ENCODE results near the gene IGSF21. TPM values are rescaled to one million over a fixed set of nuclear protein-coding genes. Genes with fewer than 3 reads are reported as not detected.

Gene IGSF21
- total RNA-seq, 2 experiments from 2014 or later: not detected

GRCh38 chr1:18328803-18329202 is 221.2 kb downstream of the IGSF21 start:
- no peak for ATAC-seq (ENCODE audit: poor library complexity)
- no peak overlapping the region for H3K27ac Mint-ChIP-seq
- no peak overlapping the region for H3K4me3 Mint-ChIP-seq
- TF ChIP-seq, protein P1, sequence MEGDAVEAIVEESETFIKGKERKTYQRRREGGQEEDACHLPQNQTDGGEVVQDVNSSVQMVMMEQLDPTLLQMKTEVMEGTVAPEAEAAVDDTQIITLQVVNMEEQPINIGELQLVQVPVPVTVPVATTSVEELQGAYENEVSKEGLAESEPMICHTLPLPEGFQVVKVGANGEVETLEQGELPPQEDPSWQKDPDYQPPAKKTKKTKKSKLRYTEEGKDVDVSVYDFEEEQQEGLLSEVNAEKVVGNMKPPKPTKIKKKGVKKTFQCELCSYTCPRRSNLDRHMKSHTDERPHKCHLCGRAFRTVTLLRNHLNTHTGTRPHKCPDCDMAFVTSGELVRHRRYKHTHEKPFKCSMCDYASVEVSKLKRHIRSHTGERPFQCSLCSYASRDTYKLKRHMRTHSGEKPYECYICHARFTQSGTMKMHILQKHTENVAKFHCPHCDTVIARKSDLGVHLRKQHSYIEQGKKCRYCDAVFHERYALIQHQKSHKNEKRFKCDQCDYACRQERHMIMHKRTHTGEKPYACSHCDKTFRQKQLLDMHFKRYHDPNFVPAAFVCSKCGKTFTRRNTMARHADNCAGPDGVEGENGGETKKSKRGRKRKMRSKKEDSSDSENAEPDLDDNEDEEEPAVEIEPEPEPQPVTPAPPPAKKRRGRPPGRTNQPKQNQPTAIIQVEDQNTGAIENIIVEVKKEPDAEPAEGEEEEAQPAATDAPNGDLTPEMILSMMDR (IDR thresholded peaks at IDR 0.05): no peak
- no peak for DNase-seq
- peaks cover 42% of the 10 kb centered on the region for H3K27me3 Mint-ChIP-seq
- Histone ChIP-seq H3K27me3 (ENCODE audit: control insufficient read depth in 1 of 2, insufficient read depth in 2 of 2, low read length in 2 of 2) (no peaks in the 10 kb centered on the region), H3K4me1 (ENCODE audit: insufficient read depth, low read length) (no peaks in the 10 kb centered on the region), H3K36me3 (ENCODE audit: insufficient read depth, low read length) (no peaks in the 10 kb centered on the region), H3K27ac (ENCODE audit: low read depth in 1 of 2, low read length in 2 of 2) (no peak overlapping the region), H3K4me3 (ENCODE audit: low read length) (no peak overlapping the region), H3K9me3 (ENCODE audit: control insufficient read depth in 1 of 2, insufficient read depth in 1 of 2, low read length in 2 of 2) (peaks cover 0 to 1% of the 10 kb centered on the region in 2 experiments)
- no peaks in the 10 kb centered on the region for H3K9me3 Mint-ChIP-seq
- H3K36me3 Mint-ChIP-seq (ENCODE audit: low read depth): no peaks in the 10 kb centered on the region
- H3K4me1 Mint-ChIP-seq (ENCODE audit: low read depth): no peaks in the 10 kb centered on the region
- intact Hi-C loops (cut with DNase I, micrococcal nuclease): no loop called here
- POLR2A ChIA-PET: no interaction called here
- CTCF ChIA-PET: no interaction called here

DNA sequence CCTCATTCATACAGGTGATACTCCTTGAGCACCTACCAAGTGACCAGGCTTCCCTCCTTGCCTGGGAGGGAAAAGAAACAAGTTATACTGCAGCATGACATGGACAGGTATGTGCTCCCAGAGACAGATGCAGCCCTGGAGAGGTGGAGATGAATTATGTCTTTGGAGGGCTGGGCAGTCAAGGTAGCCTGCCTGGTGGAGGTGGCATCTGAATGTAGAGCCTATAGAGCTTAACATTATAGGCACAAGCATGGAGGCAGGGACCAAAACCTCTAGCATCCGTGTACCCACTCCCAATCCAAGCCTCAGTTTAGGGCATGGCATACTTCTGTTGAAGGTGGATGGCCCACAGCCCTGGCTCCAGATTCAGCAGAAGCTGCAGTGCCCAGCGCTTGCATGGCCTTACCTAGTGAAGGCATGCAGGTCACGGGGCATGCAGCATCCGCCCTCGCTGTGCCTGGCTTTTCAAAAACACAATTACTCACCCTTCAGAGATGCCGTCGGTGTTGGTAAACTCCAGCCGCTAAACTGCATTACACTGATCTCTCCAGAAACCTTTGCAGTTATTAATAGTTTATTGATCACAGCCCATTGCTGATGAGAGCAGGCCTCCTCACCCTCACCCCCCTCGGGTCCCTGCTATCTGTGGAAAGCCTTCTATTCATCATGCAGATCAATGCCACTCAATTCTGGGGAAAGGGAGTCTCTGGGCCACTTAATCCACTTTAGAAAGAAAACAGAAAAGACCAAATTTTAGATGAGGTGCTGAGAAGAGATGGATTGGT is 222.1 kb downstream of the IGSF21 start:
- H3K27ac ChIP-seq (ENCODE audit: low read depth in 1 of 2, low read length in 2 of 2): no peak overlapping the region
- Mint-ChIP-seq H3K4me1 (ENCODE audit: low read depth) (no peaks in the 10 kb centered on the region), H3K36me3 (ENCODE audit: low read depth) (no peaks in the 10 kb centered on the region), H3K27ac (no peak overlapping the region), H3K9me3 (no peaks in the 10 kb centered on the region), H3K4me3 (no peak overlapping the region), H3K27me3 (peaks cover 41% of the 10 kb centered on the region)
- intact Hi-C loops (cut with DNase I, micrococcal nuclease): no loop called here
- H3K4me1 ChIP-seq (ENCODE audit: insufficient read depth, low read length): no peaks in the 10 kb centered on the region
- DNase-seq: no peak
- H3K4me3 ChIP-seq (ENCODE audit: low read length): no peak overlapping the region
- no peaks in the 10 kb centered on the region for H3K9me3 ChIP-seq (ENCODE audit: control insufficient read depth in 1 of 2, insufficient read depth in 1 of 2, low read length in 2 of 2)
- ChIA-PET CTCF (no interaction called here), POLR2A (no interaction called here)
- no peaks in the 10 kb centered on the region for H3K27me3 ChIP-seq (ENCODE audit: control insufficient read depth in 1 of 2, insufficient read depth in 2 of 2, low read length in 2 of 2)
- ATAC-seq (ENCODE audit: poor library complexity): no peak
- H3K36me3 ChIP-seq (ENCODE audit: insufficient read depth, low read length): no peaks in the 10 kb centered on the region
- TF ChIP-seq, protein P1 (IDR thresholded peaks at IDR 0.05): no peak

GRCh38 chr1:18332576-18332975 is 225.0 kb downstream of the IGSF21 start:
- Mint-ChIP-seq H3K9me3 (no peaks in the 10 kb centered on the region), H3K4me1 (ENCODE audit: low read depth) (no peaks in the 10 kb centered on the region), H3K36me3 (ENCODE audit: low read depth) (no peaks in the 10 kb centered on the region), H3K4me3 (no peak overlapping the region), H3K27me3 (peaks cover 36% of the 10 kb centered on the region), H3K27ac (no peak overlapping the region)
- DNase-seq: no peak
- TF ChIP-seq, protein P1 (IDR thresholded peaks at IDR 0.05): no peak
- Histone ChIP-seq H3K4me3 (ENCODE audit: low read length) (no peak overlapping the region), H3K27me3 (ENCODE audit: control insufficient read depth in 1 of 2, insufficient read depth in 2 of 2, low read length in 2 of 2) (no peaks in the 10 kb centered on the region), H3K27ac (ENCODE audit: low read depth in 1 of 2, low read length in 2 of 2) (no peak overlapping the region), H3K9me3 (ENCODE audit: control insufficient read depth in 1 of 2, insufficient read depth in 1 of 2, low read length in 2 of 2) (no peaks in the 10 kb centered on the region), H3K4me1 (ENCODE audit: insufficient read depth, low read length) (no peaks in the 10 kb centered on the region), H3K36me3 (ENCODE audit: insufficient read depth, low read length) (no peaks in the 10 kb centered on the region)
- ATAC-seq (ENCODE audit: poor library complexity): no peak
- ChIA-PET CTCF (no interaction called here), POLR2A (no interaction called here)
- intact Hi-C loops (cut with DNase I, micrococcal nuclease): no loop called here

All from CD4-positive, alpha-beta T cell (primary cell).